H4 (cell line): Measurements from ENCODE around the gene PLCG2. TPM values are rescaled to one million over a fixed set of nuclear protein-coding genes. Genes with fewer than 3 reads are reported as not detected.

Experiments
- DNase-seq: peaks from one replicate; pipeline ENCODE4 v3.0.0-alpha.2; 2015; ENCODE audit warnings: low spot score
- total RNA-seq: library from RNA; depleted of rRNA; stranded (reverse); fragments of >200 nt; shearing (Covaris generic); gene quantifications from 2 replicates; pipeline ENCODE4 v1.2.3, GENCODE V29; 2014

PLCG2 gene
- total RNA-seq, 1 experiment from 2014 or later = 3.2 TPM

DNA sequence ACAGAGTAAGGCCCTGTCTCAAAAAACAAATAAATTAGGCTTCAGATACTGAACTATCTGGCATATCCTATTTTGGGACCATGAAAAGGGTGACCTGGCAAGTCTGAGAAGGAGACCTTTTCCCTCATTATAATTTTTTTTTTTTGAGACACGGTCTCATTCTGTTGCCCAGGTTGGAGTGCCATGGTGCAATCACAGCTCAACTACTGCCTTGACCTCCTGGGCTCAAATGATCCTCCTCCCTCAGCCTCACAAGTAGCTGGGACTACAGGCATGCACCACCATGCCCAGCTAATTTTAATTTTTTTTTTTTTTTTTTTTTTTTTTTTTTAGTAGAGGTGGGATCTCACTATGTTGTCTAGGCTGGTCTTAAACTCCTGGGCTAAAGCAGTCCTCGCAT is 37.3 kb downstream of the PLCG2 start:
- no peak for DNase-seq

DNA sequence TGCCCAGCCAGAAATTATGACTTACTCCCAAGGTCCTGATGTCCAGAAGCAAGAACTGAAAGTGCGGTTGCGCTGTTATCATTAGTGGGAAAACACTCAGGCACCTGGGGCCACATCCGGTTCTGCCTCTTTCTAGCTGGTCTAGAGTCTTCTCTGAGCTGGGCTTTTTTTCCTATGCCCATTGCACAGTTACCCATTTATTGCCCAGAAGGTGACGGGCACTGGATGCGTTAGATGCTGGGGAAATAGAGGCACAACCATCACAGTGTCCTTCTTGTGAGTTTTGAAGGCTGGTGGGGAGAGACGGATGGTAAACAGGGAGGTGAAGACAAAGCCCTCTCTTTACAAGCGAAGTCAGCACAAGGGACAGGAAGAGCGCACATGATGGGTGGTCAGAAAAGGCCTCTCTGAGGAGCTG is 37.7 kb downstream of the PLCG2 start:
- DNase-seq = no peak

DNA sequence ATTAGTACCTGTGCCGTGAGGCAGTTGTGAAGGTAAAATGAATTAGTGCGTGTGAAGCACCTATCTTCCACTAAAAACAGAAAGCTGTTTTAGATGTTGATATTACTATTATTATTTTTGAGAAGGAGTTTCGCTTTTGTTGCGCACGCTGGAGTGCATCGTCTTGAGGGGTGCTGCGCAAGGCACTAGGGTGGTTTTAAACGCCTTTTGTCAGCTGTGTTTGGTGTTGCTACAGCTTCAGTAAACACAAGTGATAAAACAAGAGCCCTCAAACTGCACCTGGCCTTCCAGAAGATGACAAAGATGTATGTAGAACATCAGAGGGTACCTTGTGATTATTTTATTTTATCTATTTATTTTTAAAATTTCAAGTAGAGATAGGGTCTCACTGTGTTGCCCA is 38.2 kb downstream of the PLCG2 start:
- DNase-seq = no peak

DNA sequence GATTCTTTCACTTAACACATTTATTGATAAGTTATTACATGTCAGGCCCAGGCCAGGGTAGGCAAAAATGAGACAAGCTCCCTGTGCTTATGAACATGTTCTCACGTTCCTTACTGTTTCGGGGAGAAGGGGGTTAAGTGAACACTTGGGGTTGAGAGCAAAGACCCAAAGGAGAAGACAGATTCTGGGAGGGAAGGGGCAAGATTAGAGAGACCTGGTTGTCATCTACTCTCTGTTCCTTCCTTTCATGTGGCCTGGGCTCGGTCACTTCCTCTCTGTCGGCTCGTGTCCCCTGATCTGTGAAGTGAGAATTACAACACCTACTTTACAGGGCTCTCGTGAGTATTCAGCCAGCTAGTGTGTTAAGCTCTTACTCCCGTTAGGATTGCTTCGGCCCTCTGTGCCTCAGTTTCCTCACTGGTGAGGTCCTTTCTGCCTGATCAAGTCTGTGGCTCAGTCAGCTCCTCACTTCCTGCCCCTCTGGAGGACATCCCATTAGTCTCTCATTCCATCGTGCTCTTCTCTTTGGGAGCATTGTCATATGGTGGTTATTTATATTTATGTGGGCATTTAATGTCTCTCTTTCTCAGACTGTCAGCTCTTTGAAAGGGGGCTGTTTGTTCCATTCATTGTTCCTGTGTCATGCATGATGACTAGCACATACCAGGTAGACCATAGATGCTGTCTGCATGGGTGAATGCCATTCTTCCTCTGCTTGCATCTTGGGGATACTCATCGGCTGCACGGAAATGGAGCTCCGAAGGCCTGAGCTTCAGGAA is 38.9 kb downstream of the PLCG2 start:
- no peak for DNase-seq

DNA sequence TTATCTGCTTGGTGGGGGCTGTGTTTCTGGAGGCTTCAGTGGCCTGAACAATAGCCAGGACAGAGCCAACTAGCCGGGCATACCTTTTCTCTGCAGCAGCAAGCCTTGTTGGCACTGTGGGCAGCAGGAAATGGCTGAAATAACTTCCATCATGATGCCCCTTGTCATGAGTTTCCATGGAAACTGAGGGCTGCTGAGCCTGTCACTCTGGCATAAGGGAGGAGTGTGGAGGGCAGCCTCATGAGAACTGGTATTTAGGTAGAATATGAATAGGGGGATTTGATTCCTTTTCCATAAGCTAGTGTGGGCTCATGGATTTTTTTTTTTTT is 39.4 kb downstream of the PLCG2 start:
- no peak for DNase-seq

DNA sequence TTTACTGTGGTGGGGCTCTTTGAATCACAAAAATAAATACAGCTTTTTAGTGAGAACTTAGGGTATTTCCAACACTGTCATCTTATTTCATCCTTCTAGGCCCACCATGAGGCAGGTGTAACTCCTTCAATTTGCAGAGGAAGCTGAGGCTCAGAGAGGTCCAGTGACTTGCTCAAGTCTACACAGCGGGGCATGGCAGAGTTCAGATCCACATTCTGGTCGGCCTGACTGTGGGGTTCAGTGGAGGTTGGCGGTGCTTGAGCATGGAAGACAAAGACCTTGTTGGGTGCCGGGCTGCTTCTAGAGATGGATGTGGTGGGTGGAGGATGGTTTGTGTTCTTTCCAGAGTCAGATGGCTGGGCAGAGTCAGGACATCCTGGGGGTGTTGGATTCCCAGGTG is 39.8 kb downstream of the PLCG2 start:
- DNase-seq = no peak

DNA sequence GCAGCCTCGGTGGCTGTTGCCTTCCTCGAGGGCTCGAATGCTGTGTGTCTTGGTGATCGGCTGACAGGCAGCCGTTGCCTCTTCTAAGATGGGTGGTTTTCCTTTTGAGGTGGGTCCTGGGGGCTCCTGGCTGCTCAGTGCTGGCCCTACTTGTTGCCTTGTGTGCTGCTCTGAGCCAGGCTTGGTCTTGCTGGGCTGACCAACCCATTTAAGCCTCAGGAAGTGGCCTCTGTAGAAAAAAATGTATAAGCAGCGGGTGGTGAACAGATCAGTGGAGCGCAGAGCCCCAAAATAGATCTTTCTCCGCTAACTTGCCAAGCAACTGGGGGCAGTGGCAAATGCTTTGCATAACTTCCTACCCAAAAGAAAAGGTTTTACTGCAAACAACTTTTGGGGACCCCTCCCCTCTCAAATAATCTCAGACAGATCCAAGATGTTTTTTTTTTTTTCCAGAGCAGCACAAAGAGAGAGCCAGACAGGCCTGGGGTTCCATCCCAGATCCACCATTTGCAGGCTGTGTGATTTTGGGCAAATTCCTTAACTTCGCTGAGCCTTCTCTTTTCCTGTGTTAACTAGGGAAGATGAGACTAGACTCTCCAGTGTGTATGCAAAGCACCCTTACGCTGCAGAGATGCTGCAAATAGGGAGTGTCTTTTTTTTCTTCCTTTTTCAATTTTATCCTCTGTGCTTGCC is 42.5 kb downstream of the PLCG2 start:
- no peak for DNase-seq

DNA sequence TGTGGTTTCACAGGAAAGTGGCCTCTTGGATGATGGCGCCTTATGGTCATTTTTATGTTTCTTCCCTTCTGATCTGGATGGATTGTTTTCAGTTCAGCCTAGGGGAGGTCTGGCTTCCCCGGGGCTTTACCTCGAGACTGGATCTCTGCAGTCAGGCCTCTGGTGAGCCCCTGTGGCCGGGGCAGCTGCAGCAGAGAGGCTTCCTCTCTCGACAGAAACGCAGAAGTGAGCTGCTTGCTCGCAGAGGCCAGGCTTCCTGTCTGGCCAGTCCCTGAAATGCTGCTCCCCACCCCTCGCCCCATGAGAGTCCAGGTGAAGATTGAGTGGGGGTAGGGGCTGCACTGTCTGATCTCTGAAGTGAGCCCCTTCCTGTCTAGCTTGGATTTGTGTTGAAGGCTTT is 44.0 kb downstream of the PLCG2 start:
- no peak for DNase-seq

DNA sequence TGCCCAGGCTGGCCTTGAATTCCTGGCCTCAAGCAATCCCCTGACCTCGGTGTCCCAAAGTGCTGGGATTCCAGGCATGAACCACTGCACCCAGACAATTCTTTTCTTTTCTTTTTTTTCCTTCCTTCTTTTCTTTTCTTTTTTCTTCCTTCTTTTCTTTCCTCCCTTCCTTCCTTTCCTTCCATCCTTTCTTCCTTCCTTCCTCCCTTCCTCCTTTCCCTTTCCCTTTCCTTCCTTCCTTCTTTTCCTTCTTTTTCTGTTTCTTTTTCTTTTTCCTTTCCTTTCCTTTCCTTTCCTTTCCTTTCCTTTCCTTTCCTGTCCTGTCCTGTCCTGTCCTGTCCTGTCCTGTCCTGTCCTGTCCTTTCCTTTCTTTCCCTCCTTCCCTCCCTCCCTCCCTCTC is 44.6 kb downstream of the PLCG2 start:
- no peak for DNase-seq

DNA sequence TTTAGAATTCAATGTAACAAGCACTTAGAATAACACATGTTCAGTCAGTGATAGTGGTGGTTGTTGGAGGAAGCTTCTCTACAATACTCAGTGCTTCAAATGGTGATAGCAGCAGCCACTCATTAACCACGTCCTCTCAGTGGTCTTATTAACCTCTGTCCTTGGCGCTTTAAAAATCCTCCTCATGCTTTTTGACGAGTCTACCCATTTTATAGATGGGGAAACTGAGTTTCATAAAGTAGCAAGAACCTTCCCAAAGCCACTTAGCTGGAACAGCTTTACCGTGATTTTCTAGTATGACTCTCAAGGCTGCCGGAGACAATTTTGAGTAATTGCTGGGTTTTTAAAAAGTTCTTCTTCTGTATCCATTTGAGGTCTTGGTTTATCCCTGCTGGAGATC is 47.4 kb downstream of the PLCG2 start:
- DNase-seq = no peak

DNA sequence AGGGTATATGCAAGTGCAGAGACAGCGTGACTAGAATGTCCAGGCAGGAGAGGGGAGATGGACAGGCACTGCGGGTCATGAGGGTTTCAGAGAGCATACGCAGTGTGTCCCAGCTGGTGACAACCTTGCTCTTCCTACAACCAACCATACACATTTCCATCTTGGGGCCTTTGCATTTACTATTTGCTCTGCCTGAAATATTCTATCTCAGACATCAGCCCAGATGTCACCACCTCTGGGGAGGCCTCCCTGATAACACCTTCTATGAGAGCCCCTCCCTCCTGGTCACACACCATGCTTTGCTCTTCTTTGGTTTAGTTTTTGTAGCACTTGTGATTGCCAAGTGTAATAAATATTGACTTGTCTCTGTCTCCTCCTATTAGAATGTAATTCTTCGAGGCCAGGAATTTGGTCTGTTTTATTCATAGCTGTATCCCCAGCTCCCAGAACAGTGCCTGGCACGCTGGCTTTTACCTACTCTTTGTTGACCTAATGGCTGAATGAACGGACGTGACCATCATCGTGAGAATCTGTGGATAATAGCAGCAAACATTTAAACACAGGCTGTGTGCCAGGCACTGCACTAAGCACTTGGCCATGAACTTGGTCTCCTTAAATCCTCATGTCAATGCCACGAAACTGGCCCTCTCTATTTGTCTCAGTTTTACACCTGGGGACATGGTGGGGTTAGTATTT is 51.9 kb downstream of the PLCG2 start:
- no peak for DNase-seq

DNA sequence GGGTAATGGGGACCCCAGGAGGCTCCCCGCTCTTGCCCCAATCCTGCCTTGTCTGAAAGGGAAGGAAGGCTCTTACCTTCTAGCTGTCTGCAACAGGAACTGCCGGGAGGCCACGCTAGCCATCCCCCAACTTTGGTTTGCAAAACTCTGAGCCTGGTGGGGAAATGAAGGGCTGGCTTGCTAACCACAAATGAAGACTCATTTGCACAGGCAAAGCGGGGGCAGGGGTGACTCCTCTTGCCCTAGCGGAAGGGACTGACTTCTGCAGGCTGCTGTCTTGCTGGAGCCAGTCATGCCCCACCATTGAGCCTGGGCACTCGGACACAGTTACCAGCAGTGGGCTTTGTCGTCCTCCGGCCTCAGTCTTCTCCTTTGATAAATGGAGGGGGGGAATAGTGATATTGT is 52.6 kb downstream of the PLCG2 start:
- no peak for DNase-seq

DNA sequence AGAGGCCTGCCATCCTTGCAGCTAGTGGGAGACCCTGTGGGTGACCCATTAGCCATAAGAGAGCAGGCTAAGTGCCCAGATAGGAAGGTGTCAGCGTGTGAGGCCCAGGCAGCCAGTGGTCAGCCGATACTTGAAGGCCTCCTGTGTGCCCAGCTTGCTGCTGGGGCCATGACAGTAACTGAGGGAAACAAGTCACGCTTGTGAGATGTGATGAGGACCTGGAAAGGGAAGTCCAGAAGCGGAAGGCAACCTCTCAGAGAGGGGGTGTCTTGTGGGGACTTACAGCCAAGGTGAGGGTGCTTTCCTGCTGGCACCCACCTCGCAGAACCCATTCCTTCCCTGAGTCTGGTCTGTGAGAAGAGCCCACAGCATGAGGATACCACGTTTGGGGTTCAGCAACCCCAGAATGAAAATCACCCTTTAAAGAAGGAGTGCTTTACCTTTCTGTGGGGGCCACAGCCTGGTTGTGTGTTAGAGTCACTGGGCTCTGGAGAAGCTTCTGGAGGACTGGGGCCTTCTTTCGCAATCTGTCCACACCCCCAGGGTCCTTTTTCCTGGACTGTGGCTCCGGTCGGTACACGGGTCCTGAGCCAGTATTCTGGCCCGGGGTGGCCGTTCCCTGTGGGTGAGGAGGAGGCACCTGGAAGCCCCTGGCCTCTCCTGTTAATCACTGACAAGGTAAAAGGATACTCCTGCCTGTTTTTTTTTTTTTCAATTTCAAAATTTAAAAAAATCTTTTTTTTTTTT is 53.9 kb downstream of the PLCG2 start:
- DNase-seq = no peak

DNA sequence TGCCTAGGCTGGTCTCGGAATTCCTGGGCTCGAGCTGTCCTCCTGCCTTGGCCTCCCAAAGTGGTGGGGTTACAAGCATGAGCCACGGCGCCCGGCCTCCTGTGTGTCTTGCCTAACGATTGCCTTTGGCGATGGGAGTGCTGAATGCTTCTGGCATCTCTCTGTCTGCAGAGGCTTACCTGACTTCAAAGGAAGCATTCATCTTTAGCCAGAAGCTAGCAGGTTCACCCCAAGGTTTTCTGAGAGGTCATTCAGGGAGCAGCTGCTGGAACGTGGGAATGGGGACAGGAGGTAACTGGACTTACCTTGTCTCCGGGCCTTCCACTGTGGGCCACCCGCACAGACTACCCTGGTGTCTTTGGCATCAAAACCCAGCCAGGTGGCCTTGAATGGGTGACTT is 54.7 kb downstream of the PLCG2 start:
- no peak for DNase-seq

DNA sequence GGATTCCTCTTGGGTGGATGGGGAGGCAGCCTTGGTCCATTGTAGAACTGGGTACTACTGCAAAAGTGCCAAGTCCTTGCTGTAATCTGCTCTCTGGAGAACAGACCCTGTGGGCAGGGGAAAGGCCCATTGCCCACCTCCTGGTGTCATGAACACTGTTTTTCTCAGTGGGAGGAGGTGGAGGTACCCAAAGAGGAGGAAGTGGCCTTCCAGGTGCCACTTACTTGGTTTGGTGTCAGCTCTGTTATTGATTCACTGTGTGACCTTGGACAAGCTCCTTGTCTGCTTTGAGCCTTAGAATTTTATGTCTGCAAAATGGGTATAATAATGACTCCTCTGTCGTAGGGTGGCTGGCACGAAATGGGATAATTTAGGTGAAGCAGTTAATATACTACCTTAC is 55.8 kb downstream of the PLCG2 start:
- DNase-seq = no peak

DNA sequence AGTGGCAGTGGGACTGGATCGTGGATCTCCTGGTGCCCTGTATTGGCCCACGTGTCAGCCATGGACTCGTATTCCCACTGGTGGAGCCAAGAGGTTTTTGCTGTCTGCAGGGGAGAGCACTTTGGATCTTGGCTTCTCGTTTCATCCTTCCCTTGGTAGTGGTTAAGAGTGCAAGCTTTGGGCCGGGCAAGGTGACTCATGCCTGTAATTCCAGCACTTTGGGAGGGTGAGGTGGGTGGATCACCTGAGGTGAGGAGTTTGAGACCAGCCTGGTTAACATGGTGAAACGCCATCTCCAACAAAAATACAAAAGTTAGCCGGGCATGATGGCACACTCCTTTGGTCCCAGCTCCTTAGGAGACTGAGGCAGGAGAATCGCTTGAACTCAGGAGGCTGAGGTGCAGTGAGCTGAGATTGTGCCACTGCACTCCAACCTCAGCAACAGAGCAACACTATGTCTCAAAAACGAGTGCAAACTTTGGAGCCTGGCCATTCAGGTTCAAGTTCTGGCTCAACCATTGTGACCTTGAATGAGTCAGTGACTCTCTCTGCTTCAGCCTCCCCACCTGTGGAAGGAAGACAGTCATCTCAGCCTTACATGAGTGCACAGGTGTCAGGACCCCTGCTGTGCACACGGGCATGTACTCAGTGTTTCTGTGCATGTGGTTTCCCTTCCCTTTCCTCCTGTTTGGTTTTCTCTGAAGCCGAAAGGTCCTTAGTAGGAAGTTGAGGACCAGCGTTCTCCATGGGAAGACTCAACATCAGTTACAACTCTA is 57.4 kb downstream of the PLCG2 start:
- no peak for DNase-seq

DNA sequence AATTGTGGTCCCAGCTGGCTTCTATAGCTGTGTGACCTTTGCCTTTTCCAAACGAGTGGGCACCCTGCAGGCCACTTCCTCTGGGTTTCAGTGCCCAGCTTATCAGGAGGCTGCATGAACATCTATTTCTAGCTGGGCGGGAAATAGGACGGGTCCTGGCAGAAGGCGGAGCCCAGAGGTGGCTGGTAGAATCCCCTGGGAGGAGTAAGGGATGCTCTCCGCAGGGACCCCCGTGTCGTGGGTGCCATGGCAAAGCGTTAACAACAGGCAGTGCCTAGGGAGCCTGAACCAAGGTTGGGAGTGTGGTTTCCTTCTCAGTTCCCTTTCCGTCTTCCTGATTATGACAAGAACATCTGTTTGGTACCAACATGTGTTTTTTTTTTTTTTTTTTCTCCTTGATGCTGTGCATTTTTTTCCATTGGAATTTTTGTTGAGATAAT is 58.2 kb downstream of the PLCG2 start:
- DNase-seq = no peak

DNA sequence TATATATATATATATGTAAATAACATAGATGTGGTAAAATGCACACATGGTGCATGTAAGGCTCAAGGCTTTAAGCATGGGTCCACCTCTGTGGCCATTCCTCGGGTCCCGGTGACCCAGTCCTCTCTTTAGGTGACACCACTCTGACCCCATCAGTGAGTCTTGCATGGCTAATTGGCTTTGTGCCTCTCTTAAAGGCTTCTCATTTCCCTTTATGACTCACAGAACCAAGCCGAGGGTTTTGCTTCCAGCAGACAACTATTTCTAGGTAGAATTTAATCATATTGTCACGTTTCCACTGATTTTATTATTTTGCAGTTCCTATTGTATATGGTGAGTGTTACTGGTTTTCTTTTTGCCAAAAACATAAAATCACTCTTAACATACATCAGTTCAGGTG is 59.7 kb downstream of the PLCG2 start:
- DNase-seq = no peak

DNA sequence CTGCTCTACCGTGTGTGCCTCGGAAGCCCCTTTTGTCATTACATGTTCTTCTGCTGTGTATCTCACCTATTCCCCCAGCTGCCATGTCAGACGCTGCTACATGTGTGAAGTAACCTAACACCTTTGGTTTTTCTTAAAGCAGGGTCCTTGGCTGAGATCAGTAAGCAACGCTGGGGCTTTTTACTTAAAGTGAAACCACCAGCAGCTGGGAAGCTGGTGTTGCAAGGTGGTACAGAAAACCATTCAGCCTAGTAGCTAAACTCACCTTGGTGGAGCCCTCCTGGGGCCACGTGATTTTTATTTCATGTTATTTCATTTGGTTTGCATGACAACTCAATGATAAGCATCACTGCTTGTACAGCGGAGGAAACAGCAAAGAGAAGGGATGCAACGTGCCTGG is 62.6 kb downstream of the PLCG2 start:
- DNase-seq = no peak

DNA sequence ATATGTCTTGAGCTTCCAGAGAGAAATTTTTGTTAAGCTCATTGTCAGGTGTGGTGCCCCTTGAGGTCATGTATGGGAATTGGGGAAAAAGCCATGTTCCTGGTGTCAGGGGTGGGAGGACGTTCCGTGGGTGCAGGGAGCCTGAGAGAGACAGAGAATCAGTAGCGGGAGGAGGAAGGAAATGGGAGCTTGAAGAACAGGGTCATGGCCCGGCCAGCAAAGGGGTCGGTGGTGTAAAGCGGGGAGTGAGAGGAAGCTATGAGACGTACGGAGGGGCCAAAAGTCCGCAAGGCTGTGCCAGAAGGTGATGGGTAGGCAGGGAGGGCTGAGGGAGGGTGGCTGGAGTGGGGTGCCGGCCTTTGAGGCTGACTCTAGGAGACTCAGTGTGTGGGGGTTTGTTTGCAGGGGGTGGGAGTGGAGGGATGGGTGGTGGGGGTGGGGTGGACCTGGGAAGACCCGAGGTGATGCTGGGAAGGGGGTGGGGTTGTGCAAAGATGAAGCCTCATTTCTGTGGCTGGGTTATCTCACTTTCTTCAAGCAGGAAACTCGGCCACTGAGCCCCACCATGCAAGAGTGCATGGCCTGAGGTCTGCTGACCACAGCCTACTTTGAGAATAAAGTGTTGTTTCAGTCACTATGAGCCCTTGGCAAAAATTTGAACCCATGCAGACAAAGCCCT is 63.6 kb downstream of the PLCG2 start:
- no peak for DNase-seq

DNA sequence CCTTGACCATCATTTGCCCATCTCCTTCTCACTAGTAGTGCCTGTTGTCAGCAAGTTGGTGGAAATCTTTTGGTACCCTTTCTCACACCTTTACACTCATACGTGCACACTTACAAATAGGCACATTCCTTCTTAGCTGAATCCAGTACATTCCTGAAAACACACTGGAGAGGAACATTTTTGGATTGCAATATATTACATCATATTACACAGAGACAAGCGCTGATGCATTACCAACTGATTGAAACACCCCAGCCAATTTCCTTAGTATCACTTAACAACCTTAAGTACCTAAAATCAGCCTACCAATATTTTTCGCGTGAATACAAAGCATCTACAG is 64.1 kb downstream of the PLCG2 start:
- DNase-seq = no peak
